ENCODE data around the gene POPDC3.

DNA sequence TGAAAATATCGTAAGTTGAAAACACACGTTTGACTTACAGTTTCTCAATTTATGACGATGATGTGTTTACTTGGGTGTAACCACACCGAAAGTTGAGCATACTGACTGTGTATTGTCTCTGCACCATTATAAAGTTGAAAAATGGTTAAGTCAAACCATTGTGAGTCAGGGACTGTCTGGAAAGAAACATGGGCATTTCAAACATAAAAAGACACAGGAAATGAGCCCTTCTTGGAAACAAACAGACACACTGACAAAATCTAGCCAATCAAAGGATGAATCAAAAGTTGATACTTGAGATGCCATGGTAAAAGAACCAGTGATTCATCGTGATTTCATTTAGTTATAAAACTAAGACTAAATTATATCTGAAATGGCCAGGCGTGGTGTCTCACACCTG, 5.3 kb downstream of the POPDC3 start:
- TF ChIP-seq, protein P1, sequence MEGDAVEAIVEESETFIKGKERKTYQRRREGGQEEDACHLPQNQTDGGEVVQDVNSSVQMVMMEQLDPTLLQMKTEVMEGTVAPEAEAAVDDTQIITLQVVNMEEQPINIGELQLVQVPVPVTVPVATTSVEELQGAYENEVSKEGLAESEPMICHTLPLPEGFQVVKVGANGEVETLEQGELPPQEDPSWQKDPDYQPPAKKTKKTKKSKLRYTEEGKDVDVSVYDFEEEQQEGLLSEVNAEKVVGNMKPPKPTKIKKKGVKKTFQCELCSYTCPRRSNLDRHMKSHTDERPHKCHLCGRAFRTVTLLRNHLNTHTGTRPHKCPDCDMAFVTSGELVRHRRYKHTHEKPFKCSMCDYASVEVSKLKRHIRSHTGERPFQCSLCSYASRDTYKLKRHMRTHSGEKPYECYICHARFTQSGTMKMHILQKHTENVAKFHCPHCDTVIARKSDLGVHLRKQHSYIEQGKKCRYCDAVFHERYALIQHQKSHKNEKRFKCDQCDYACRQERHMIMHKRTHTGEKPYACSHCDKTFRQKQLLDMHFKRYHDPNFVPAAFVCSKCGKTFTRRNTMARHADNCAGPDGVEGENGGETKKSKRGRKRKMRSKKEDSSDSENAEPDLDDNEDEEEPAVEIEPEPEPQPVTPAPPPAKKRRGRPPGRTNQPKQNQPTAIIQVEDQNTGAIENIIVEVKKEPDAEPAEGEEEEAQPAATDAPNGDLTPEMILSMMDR (IDR thresholded peaks at IDR 0.05) = no peak
- TF ChIP-seq POLR2A (IDR thresholded peaks at IDR 0.05) = no peak
